ENCODE data around the gene UNC5B. TPM values are rescaled to one million over a fixed set of nuclear protein-coding genes. Genes with fewer than 3 reads are reported as not detected.

UNC5B gene
- total RNA-seq, 2 experiments from 2014 or later: 0.07 TPM

DNA sequence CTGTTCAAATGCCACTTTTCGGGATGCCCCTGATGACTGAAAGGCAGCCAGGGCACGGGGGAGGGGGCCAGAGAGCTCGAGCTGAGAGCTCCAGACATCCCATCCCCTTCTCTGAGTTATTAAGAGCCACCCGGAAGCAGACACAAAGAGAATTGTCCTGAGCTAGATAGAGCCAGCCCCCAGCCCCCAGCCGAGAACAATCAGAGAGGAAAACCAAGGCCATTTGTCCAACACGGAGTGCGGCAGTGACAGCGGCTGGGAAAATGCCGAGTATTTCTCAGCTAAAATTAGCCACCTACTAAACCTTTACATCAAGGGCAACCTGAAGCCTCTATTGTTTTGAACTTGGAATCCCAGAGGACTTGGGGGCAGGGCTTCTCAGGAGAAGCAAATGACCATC is 51.0 kb downstream of the UNC5B start:
- H3K4me3 Mint-ChIP-seq: no peak overlapping the region
- DNase-seq: no peak
- no peaks in the 10 kb centered on the region for H3K4me1 Mint-ChIP-seq (ENCODE audit: low read depth)
- POLR2A ChIA-PET: interaction anchor here (0.6 kb wide), 1 partner anchor 329 kb away, joined by 3 read pairs; no protein-coding TSS in a partner anchor
- TF ChIP-seq, protein P1, sequence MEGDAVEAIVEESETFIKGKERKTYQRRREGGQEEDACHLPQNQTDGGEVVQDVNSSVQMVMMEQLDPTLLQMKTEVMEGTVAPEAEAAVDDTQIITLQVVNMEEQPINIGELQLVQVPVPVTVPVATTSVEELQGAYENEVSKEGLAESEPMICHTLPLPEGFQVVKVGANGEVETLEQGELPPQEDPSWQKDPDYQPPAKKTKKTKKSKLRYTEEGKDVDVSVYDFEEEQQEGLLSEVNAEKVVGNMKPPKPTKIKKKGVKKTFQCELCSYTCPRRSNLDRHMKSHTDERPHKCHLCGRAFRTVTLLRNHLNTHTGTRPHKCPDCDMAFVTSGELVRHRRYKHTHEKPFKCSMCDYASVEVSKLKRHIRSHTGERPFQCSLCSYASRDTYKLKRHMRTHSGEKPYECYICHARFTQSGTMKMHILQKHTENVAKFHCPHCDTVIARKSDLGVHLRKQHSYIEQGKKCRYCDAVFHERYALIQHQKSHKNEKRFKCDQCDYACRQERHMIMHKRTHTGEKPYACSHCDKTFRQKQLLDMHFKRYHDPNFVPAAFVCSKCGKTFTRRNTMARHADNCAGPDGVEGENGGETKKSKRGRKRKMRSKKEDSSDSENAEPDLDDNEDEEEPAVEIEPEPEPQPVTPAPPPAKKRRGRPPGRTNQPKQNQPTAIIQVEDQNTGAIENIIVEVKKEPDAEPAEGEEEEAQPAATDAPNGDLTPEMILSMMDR (IDR thresholded peaks at IDR 0.05): no peak
- no peaks in the 10 kb centered on the region for H3K36me3 Mint-ChIP-seq (ENCODE audit: low read depth)
- intact Hi-C loops (cut with micrococcal nuclease): no loop called here
- no peaks in the 10 kb centered on the region for H3K27me3 Mint-ChIP-seq
- ATAC-seq: no peak
- CTCF ChIA-PET: interaction anchor here (0.6 kb wide), 1 partner anchor 19 kb away, joined by 3 read pairs; no protein-coding TSS in a partner anchor
- H3K27ac Mint-ChIP-seq: no peak overlapping the region
- H3K9me3 Mint-ChIP-seq: no peaks in the 10 kb centered on the region

DNA sequence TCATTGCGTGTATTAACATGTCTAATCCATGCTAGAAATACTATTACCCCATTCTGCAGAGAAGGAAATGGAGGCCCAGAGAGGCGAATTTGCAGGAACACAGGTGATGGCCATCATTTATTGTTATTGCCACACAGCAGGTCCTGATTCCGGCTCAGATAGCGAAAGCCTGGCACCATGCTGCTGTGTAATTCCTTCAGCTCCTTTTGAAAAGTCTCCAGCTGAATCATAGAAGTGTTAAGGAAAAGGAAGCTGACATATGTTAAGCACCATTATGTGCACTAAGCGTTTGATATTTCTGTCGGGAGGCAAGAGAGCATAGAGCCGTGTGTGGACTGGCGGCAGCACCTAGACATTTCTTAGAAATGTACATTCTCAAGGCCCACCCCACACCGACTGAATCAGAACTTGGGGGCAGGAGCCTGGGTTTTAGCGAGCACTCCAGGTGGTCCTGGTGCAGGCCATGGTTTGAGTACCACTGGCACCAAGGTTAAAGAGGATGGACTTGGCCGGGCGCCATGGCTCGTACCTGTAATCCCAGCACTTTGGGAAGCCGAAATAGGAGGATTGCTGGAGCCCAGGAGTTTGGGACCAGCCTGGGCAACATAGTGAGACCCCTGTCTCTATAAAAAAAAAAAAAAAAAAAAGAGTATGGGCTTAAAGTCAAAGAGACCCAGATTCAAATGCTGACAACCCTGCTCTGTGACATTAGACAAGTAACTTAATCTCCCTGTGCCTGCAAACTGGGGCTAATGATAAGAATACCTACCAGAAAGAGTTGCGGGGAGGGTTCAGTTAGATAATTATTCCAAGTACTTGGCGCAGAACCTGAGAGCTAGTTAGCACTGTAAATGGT is 52.2 kb downstream of the UNC5B start:
- TF ChIP-seq, protein P1 (IDR thresholded peaks at IDR 0.05): no peak
- ChIA-PET POLR2A (no interaction called here), CTCF (interaction anchor here (0.6 kb wide), 1 partner anchor 18 kb away, joined by 3 read pairs; no protein-coding TSS in a partner anchor)
- no peak for ATAC-seq
- Mint-ChIP-seq H3K4me3 (no peak overlapping the region), H3K27ac (no peak overlapping the region), H3K4me1 (ENCODE audit: low read depth) (no peaks in the 10 kb centered on the region), H3K9me3 (no peaks in the 10 kb centered on the region), H3K36me3 (ENCODE audit: low read depth) (no peaks in the 10 kb centered on the region), H3K27me3 (peaks cover under 1% of the 10 kb centered on the region)
- intact Hi-C loops (cut with micrococcal nuclease): no loop called here
- DNase-seq: no peak

DNA sequence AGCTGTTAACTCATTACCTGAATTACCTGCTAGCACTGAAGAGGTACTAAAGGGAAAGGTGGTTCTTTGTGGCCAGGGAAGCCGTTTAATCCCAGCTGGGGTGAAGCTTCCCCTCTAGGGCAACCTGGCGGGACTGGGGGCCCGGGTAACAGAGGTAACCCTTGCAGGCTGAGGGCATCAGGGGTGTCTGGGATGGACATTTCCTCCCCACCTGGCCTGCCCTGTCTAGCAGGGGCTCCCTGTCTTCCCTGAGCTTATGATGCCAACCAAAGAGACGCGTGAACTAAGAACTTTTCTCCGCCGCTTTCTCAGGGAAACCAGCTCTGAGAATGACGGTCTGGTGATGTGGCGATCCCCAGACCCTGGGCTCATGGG is 52.8 kb downstream of the UNC5B start:
- DNase-seq (no peak), ATAC-seq (no peak)
- POLR2A ChIA-PET: no interaction called here
- no peaks in the 10 kb centered on the region for H3K4me1 Mint-ChIP-seq (ENCODE audit: low read depth)
- CTCF ChIA-PET: no interaction called here
- no peaks in the 10 kb centered on the region for H3K9me3 Mint-ChIP-seq
- intact Hi-C loops (cut with micrococcal nuclease): no loop called here
- no peak overlapping the region for H3K4me3 Mint-ChIP-seq
- H3K27me3 Mint-ChIP-seq: peaks cover 1% of the 10 kb centered on the region
- no peak overlapping the region for H3K27ac Mint-ChIP-seq
- TF ChIP-seq, protein P1 (IDR thresholded peaks at IDR 0.05): no peak
- no peaks in the 10 kb centered on the region for H3K36me3 Mint-ChIP-seq (ENCODE audit: low read depth)

DNA sequence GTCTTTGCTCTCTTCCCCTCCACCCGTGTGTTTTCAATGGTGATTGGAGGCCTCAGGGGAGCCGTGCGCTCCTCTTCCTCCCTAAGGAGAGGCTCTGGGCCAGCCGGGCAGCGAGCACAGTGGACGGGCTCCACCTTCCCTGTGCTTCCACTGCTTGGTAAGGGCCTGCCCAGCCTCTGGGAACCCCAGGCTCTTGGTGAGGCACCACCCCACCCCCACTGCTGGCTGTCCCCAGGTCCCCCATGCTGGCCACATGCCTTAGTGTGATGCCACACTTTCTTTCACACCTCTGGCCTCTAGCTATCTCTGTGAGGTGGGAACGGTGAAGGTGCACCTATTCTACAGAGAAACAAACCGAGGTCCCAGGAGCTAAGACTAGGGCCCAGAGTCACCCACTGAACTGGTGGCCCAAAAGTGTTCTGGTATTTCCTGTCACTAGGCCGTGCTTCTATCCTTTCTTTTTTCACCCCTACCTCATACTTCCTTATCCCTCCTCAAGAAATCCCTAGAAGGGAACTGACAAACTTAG is 53.3 kb downstream of the UNC5B start:
- Mint-ChIP-seq H3K27me3 (peaks cover 1% of the 10 kb centered on the region), H3K4me1 (ENCODE audit: low read depth) (no peaks in the 10 kb centered on the region), H3K36me3 (ENCODE audit: low read depth) (no peaks in the 10 kb centered on the region), H3K27ac (no peak overlapping the region), H3K4me3 (no peak overlapping the region), H3K9me3 (no peaks in the 10 kb centered on the region)
- POLR2A ChIA-PET: no interaction called here
- CTCF ChIA-PET: interaction anchor here (0.8 kb wide), 1 partner anchor 19 kb away, joined by 3 read pairs; no protein-coding TSS in a partner anchor
- ATAC-seq (no peak), DNase-seq (no peak)
- TF ChIP-seq, protein P1 (IDR thresholded peaks at IDR 0.05): no peak
- intact Hi-C loops (cut with micrococcal nuclease): no loop called here
